ENCODE measurements around the gene RAB2B. TPM values are rescaled to one million over a fixed set of nuclear protein-coding genes. Genes with fewer than 3 reads are reported as not detected.

Gene RAB2B
- total RNA-seq, 1 donor from 2014 or later, result 22.0 TPM

Other genes starting within 250 kb of the RAB2B start
- gene HNRNPC, start 207.5 kb downstream of the RAB2B start, total RNA-seq, result 479 and 693 TPM in 2 replicates
- gene RPGRIP1, start 196.9 kb downstream of the RAB2B start, total RNA-seq, result 0.39 and 0.76 TPM in 2 replicates
- gene SUPT16H, start 92.9 kb downstream of the RAB2B start, total RNA-seq, result 59.2 and 65.0 TPM in 2 replicates
- gene CHD8, start 20.8 kb downstream of the RAB2B start, total RNA-seq, result 40.8 and 48.5 TPM in 2 replicates
- gene TOX4, start 236 bp upstream of the RAB2B start, total RNA-seq, result 16.3 and 21.9 TPM in 2 replicates
- gene METTL3, start 34.4 kb upstream of the RAB2B start, total RNA-seq, result 46.1 and 51.5 TPM in 2 replicates
- gene SALL2, start 49.4 kb upstream of the RAB2B start, total RNA-seq, result 0.13 and 0.89 TPM in 2 replicates
- gene OR10G3, start 103.1 kb upstream of the RAB2B start, total RNA-seq, result not detected in 2 replicates
- gene OR10G2, start 158.0 kb upstream of the RAB2B start, total RNA-seq, result not detected in 2 replicates
- gene OR4E2, start 176.9 kb upstream of the RAB2B start, total RNA-seq, result not detected in 2 replicates
- gene OR4E1, start 196.9 kb upstream of the RAB2B start, total RNA-seq, result not detected in 2 replicates

Data from dermis microvascular lymphatic vessel endothelial cell (primary cell).